Nucleus accumbens (tissue), 56 donors: ENCODE data around the gene SKA1.
A peak's percentile ranks its signal among the peaks of the same experiment; 100 is the strongest.
"Not testable (repeated sequence)": the region's sequence is repeated elsewhere in the genome, so short reads cannot be mapped to it uniquely, and the experiment has no call there.

ENCODE experiments used
- DNase-seq, 56 donors: peaks; one replicate each; lab custom pipeline; 2025; lab: John Stamatoyannopoulos, UW

SKA1 gene

DNA sequence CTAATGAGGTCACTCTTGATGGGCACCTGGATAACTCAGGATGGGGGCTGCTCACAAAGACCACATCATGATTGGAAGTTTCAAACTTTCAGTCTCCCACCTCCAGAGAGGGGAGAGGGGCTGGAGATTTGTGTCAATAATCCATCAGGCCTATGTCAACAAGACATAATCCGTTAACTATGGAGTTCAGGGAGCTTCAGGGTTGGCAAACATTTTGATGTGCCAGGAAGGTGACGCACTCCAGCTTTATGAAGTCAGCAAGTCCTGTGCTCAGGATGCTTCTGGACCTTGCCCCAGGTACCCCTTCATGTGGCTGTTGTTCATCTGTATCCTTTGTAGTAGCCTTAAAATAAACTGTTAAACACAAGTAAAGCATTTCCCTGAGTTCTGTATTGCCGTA, 19.0 kb downstream of the SKA1 start:
- DNase-seq, result no peak

DNA sequence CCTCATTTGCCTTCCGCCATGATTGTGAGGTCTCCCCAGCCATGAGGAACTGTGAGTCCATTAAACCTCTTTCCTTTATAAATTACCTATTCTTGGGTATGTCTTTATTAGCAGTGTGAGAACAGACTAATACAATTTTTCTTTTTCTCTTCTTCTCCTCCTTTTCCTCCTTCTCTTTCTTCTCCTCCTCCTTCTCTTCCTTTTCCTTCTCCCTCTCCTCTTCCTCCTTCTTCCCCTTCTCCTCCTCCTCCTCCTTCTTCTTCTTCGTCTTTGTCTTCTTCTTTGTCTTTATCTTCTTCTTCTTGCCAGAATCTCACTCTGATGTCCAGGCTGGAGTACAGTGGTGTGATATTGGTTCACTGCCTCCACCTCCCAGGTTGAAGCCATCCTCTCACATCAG, 20.2 kb downstream of the SKA1 start:
- DNase-seq, result no peak

DNA sequence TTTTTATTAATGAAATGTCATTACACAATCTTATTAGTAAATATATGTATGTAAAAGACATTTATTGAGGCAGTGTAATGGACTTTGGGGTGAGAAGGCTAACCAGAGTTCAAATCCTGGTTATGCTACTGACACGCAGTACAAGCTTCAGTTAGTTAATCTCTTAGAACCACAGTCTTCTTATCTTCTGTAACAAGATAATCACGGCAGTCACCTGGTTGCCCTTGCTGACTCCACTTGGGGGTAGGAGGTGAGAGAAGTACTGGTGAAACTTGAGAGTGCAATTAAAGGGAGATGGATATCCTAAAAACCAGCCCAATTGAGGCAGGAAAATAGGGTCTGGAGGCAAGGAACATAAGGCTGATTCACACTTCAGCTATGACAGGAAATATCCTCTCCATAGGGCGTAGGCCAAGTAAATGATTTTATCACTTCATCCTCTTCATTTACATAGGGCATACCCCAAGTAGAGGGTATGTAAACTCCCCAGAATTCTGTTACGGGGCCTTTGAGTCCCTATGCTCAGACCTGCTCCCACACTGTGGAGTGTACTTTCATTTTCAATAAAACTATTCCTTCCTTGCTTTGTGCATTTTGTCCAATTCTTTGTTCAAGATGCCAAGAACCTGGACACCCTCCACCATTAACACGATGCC, 21.3 kb downstream of the SKA1 start:
- no peak for DNase-seq

DNA sequence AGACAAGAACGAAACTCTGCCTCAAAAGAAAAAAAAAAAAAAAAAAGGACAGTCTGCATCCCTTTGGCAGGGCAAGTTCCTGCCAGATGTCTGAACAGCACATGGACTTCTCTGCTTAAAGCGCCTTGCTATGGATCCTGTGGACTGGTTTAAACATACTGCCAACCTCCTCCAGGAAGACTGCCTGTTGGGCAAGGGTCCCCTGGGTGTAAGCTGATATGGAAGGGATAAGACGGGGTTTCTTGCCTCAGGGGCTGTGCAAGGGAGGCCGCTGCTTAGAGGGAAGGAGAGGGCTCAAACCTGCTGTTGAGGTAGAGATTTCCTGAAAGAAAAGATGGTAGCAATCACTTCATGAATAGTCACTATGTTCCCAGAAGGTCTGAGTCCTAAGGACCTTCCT, 22.2 kb downstream of the SKA1 start:
- DNase-seq, result no peak

DNA sequence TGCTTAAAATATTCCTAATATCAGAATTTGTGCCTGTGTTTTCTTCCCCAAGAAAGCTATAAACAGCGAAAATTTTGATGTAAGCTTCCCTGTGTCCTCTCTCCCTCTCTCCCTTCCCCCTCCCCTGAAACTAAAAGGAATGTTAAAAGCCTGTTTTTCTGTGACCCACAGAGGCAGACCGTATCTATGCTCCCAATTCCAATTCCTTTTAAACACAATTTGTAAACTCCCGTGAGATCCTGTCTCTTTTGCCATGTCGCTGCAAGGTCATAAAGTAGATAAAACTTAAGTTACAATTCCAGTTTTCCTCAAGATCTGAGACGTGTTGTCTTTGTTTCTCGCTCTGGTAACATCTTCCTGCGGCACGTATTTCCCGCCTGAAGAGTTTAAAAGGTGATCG, 23.3 kb downstream of the SKA1 start:
- no peak for DNase-seq

DNA sequence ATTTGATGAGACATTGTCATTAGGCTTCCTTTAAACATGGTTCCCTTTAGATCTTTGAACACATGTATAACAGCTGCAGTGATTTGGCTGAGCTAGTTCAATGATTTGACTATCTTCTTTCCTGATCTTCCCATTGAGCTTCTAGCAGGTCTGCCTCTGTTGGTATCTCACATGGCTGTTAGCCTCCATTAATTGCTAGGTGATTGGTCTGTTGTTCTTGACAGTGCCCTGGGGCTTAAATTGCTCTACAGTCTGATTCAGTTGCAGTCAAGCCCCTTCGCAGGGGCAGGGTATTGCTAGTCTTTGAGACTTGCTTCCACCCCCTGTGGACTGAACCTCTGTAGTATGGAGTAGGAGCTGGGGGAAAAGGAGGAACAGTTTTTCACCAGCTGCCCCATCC, 24.1 kb downstream of the SKA1 start:
- no peak for DNase-seq

DNA sequence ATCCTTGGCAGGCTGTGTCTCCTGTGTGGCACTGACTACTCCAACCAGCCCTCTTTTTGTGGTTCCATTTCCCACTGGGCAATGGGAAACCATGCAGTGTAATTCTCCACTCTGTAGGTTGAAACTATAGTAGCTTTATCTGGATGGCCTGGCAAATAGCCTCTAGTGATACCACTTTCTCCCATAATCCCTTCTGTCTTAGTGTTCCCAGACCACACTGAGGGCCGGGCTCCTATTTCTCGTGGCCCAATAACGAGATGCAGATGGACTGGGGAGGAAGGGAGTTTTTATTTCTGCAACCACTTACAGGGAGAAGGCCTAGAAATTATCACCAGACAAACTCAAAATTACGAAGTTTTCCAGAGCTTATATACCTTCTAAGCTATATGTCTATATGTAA, 24.7 kb downstream of the SKA1 start:
- no peak for DNase-seq

DNA sequence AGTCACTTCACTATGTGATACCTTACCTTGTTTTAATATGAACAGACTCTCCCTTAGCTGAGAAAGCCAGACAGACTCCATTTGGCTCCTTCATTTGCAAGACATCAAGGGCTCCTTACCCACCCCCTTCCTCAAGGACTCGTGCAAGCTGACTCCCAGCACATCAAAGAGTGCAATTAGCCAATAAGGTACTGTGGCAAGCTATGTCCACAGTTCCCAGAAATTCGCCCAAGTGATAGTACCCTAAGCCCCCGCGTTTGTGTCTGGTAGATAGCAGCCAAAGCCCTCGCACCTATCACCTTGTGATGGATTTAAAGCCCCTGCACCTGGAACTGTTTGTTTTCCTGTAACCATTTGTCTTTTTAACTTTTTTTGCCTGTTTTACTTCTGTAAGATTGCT, 25.6 kb downstream of the SKA1 start:
- DNase-seq, result not testable (repeated sequence)

DNA sequence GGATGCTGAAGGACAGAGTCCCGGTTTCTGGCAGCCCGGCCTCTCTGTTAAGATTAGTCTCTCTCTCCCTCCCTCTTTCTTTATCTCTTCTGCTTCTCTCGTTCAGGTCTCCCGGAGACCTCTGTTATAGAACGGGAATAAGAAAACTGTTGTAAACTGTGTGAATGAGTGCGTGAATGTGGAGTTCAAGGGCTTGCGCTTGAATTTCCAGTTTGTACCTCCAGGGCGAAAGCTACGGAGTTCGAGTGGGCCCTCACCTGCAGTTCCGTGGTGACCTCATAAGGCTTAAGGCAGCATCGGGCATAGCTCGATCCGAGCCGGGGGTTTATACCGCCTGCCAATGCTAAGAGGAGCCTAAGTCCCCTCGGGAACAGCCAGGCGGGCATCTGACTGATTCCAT, 26.4 kb downstream of the SKA1 start:
- DNase-seq, result no peak

DNA sequence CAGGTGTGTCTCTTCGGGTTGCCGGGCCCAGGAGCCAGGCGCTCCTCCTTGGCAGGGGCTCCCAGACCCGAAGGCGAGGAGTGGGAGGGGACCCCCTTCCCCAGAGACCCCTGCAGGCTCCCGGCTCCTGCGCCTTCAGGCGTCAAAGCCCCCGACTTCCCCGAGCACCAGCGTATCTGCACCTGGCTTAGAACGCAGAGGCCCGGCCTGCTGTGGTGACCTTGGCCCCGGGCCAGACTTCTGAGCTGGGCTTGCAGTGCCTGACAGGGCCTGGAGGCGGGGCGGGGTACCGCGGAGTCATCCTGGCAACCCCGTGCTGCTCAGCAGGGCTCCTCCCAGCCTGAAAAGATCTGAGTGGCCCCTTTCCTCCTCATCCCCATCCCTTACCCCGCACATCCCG, 27.0 kb downstream of the SKA1 start:
- DNase-seq, result no peak

DNA sequence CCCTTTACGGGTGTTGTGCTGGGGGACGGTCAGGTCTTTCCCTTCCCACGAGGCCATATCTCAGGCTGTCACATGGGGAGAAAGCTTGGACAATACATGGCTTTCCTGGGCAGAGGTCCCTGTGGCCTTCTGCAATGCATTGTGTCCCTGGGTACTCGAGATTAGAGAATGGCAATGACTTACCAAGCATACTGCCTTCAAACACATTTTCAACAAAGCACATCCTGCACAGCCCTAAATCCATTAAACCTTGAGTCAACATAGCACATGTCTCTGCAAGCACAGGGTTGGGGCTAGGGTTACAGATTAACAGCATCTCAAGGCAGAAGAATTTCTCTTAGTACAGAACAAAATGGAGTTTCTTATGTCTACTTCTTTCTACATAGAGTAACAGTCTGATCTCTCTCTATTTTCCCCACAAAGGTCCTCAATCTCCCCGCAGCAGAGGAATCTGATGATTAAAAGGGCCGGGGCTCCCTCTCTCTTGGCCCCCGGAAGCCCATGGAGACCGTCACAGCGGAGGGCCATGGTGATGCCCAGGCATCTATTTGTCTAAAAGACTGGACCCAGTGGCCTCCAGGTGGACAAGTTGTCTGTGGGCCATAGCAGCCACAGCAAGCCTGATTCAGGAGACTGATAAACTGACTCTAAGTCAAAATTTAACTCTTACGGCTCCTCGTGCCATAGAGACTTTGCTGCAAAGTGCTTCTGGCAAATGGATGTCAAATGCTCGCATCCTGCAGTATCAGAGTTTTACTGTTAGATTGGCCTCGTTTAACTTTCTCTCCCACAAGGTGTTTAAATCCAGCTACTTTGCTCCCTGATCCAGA, 30.1 kb downstream of the SKA1 start:
- not testable (repeated sequence) for DNase-seq

DNA sequence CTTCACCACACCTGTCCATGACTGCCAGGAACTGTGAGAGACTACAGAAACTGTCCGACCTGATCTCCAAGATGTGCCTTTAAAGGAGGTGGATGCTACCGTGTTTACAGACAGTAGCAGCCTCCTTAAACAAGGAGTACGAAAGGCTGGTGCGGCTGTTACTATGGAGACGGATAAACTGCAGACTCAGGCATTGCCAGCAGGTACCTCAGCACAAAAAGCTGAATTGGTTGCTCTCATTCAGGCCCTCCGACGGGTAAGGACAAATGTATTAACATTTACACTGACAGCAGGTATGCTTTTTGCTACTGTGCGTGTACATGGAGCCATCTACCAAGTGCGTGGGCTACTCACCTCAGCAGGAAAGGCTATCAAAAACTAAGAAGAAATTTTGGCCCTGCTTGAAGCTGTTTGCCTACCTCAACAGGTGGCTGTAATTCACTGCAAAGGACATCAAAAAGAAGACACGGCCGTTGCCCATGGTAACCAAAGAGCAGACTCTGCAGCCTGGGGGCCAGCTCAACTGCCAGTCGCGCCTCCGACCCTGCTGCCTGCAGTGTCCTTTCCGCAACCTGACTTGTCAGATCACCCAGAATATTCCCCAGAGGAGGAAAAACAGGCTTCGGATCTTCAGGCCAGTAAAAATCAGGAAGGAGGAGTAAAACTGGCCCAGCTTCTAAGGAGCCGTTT, 30.9 kb downstream of the SKA1 start:
- peak in 13 of 56 donors; percentile 4 to 51 (median 15) for DNase-seq

DNA sequence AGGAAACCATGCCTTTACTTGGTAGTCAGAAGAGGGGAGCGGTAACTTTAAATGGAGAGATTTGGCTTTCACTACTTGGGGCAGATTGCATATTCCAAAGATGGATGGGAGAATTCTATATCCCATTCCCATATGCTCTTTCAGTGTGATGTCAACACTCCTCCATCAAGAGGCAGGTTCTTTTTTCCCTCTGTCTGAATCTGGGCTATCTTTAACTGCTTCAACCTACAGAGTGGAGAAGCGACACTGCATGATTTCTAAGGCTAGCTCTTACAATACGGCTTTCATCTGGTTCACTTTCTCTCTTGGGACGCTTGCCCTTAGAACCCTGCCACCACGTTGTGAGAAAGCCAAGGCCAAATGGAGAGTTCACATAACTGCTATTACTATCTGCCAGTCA, 34.4 kb downstream of the SKA1 start:
- no peak for DNase-seq

DNA sequence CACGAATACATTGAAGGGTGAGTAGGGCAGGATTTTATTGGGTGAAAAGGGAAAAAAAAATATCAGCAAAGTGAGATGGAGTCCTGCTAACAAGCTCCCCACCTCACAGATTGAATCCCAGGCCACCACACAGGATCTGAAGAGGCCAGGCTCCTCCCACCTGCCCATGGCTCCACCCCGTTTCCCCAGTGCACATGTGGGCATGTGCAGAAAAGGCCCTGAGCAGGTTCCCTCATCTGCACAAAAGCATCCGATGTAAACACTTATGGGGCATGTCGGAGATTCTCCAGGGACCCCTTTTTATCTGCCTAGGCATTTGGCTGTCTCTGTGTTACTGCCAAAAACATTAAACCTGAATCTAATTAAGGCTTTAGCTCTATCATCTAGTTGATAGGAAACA, 35.2 kb downstream of the SKA1 start:
- no peak for DNase-seq

DNA sequence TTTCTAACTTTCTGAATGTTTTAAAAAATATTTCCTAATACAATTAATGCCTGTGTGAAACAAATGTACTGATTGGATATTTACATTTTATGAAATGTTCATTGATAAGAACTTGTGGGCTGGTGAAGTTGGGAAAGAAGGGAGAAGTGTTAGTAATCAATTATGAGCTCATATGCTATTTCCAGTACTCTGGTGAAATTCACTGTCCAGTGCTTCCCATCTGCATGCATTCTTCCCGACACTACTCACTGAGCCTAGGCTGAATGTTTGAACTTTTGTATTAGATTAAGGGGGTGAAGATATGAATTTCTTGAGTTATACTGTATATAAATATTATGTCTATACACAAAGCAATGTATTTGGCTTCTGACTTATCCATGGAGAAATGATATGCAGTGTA, 36.0 kb downstream of the SKA1 start:
- no peak for DNase-seq

DNA sequence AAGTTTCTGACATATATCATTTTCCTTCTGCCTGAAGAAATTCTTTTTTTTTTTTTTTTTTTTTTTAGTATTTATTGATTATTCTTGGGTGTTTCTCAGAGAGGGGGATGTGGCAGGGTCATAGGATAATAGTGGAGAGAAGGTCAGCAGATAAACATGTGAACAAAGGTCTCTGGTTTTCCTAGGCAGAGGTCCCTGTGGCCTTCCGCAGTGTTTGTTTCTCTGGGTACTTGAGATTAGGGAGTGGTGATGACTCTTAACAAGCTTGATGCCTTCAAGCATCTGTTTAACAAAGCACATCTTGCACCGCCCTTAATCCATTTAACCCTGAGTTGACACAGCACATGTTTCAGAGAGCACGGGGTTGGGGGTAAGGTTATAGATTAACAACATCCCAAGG, 42.0 kb downstream of the SKA1 start:
- DNase-seq, result not testable (repeated sequence)

DNA sequence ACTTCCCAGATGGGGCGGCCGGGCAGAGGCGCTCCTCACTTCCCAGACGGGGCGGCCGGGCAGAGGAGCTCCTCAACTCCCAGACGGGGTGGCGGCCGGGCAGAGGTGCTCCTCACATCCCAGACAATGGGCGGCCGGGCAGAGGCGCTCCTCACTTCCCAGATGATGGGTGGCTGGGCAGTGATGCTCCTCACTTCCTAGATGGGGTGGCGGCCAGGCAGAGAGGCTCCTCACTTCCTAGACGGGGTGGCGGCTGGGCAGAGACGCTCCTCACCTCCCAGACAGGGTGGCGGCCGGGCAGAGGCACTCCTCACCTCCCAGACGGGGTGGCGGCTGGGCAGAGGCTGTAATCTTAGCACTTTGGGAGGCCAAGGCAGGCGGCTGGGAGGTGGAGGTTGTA, 42.9 kb downstream of the SKA1 start:
- not testable (repeated sequence) for DNase-seq

DNA sequence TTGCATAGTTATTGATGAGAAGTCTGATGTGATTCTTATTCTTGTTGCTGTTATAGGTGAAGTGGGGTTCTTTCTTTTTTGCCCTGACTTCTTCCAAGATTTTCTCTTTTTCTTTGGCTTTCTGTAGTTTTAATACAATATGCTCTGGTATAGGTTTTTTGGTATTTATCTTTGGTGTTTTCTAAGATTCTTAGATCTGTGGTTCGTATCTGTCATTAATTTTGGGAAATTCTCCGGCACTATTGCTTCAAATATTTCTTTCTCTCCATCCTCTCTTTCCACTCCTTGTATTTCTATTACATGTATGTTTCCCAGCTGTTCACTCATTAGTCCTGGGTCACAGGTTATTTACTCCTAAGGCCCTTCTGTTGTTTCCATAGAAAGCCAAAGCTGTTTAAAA, 43.8 kb downstream of the SKA1 start:
- DNase-seq, result no peak

DNA sequence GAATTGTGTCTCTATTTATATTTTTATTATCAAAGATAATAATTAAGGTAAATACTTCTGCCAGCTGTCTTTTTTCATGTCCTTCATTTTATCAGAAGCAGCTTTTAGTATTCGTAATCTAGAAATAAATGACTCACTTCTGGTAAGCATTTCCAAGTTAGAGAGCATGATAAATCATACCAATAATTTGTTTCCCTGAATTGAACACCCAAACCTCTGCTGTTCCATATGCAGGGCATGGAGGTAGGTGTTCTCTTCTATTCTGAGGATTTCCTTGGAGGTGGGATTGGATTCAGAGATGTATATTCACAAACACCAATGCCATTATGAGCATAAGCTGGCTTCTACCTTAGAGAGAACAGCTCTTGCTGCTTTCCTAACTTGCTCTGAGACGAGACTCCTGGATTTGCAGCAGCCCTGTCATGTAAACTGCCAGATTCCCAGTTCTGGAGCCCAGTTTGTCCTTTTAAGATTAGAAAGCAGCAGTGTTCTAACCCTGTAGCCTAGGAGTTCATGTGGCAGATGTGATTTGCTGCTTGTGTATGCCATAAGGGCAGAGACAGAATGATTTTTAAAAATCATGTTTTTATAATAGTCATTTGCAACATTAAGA, 47.5 kb downstream of the SKA1 start:
- no peak for DNase-seq

DNA sequence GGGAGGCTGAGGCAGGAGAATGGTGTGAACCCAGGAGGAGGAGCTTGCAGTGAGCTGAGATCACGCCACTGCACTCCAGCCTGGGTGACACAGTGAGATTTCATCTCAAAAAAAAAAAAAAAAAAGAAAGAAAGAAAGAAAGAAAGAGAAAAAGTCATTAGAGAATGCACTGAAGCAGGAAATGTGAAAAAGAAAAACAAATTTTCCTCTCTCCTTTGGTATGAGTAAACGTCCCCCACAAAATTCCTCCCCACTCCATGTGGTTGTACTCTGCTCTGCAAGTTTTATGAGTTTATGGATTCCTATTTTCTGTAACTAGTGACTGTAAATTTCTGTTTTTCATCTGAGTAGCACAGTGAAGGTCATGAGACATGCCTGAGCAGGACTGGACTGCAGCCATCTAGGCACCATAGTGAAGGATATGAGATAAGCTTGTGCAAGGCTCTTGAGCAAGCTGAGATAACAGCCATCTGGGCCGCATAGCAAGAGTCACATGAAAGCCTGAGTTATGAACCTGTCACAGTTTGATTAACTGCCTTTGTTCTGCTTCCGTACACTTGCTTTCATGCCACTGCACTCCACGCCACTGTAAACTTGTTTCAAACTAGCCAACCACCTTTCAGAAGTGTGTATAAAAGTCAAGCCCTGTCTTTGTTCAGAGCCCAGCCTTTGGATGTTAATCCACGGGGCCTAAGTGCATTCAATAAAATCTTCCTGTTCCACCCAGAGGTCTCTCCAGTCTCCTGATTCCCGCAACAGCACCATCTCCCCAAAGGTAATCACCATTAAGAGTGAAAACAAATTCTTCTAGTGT, 50.2 kb downstream of the SKA1 start:
- no peak for DNase-seq
